A673 (cell line): ENCODE data around the gene R3HDM4. TPM values are rescaled to one million over a fixed set of nuclear protein-coding genes. Genes with fewer than 3 reads are reported as not detected.
A peak's percentile ranks its signal among the peaks of the same experiment; 100 is the strongest.

Experiments used
- BruUV-seq: library from RNA; stranded (reverse); fragments of 400-500 nt; replicated peaks from 2 replicates; lab custom pipeline; 2021; lab: Mats Ljungman, UMichigan
- CTCF ChIA-PET: fragments of 300-600 bp; sonication (Branson Sonifier 250); formaldehyde crosslinking; loops from one replicate; lab custom pipeline; 2022; ENCODE audit warnings: antibody characterized with exemption; lab: Charles Lee
- POLR2A ChIA-PET: fragments of 300-600 bp; sonication (Branson Sonifier 250); formaldehyde crosslinking; loops from one replicate; lab custom pipeline; 2022; ENCODE audit warnings: antibody characterized with exemption; ENCODE audit not compliant: low non-redundant PET; lab: Charles Lee
- DNase-seq: peaks from one replicate; pipeline ENCODE4 v3.0.0-alpha.2; 2015; ENCODE audit warnings: low spot score
- H3K27ac ChIP-seq: fragments of 200-600 bp; sonication (generic); 2 replicates; pipeline ENCODE4 v1.5.1; 2016; ENCODE audit warnings: mixed run types, low read depth, mild to moderate bottlenecking, mixed read lengths, antibody characterized with exemption, low read length; ENCODE audit not compliant: poor library complexity, severe bottlenecking
- H3K27me3 ChIP-seq: fragments of 200-600 bp; sonication (generic); replicated peaks from 2 replicates; pipeline ENCODE4 v1.6.1; 2017; ENCODE audit warnings: mixed run types, low read depth, mild to moderate bottlenecking, mixed read lengths, antibody characterized with exemption, low read length; ENCODE audit not compliant: insufficient read depth, poor library complexity
- H3K36me3 ChIP-seq: fragments of 200-600 bp; sonication (generic); 2 replicates; pipeline ENCODE4 v1.6.1; 2016; ENCODE audit warnings: mixed run types, mild to moderate bottlenecking, mixed read lengths, antibody characterized with exemption, low read length; ENCODE audit not compliant: insufficient read depth, poor library complexity, severe bottlenecking
- H3K4me1 ChIP-seq: fragments of 200-600 bp; sonication (generic); 2 replicates; pipeline ENCODE4 v1.6.1; 2017; ENCODE audit warnings: mixed run types, mild to moderate bottlenecking, mixed read lengths, antibody characterized with exemption, low read length; ENCODE audit not compliant: insufficient read depth, poor library complexity, severe bottlenecking
- H3K4me3 ChIP-seq: fragments of 200-600 bp; sonication (generic); 2 replicates; pipeline ENCODE4 v1.5.1; 2016; ENCODE audit warnings: low read depth, mixed run types, mild to moderate bottlenecking, mixed read lengths, low read length; ENCODE audit not compliant: poor library complexity, severe bottlenecking
- H3K9me3 ChIP-seq: fragments of 200-600 bp; sonication (generic); 2 replicates; pipeline ENCODE4 v1.6.1; 2016; ENCODE audit warnings: mixed run types, low read depth, mild to moderate bottlenecking, mixed read lengths, antibody characterized with exemption, low read length; ENCODE audit not compliant: poor library complexity, severe bottlenecking
- EZH2 ChIP-seq: fragments of 200-600 bp; sonication (generic); IDR thresholded peaks from 2 replicates; pipeline ENCODE4 v1.6.1; 2017; ENCODE audit warnings: borderline replicate concordance, low read depth, mild to moderate bottlenecking, mixed read lengths, antibody characterized with exemption, low read length; ENCODE audit not compliant: poor library complexity, severe bottlenecking
- intact Hi-C: fragments of 100-400 bp; cut with micrococcal nuclease; formaldehyde crosslinking; loops from one replicate; pipeline ENCODE4 v1.10.0; 2022; ENCODE audit not compliant: unreplicated experiment
- total RNA-seq: library from RNA; stranded (reverse); gene quantifications from 2 replicates; pipeline ENCODE4 v1.2.3, GENCODE V29; 2021
- TF ChIP-seq, protein P1 (sequence below): fragments of 300-800, 200-600 bp; sonication (generic); conservative IDR thresholded peaks from 2 replicates; pipeline ENCODE4 v1.5.1; 2017; ENCODE audit warnings: low read depth, mild to moderate bottlenecking, antibody characterized with exemption, low read length, moderate library complexity, mixed read lengths

The R3HDM4 gene
- total RNA-seq, 1 experiment from 2014 or later, result 39.3 TPM

DNA sequence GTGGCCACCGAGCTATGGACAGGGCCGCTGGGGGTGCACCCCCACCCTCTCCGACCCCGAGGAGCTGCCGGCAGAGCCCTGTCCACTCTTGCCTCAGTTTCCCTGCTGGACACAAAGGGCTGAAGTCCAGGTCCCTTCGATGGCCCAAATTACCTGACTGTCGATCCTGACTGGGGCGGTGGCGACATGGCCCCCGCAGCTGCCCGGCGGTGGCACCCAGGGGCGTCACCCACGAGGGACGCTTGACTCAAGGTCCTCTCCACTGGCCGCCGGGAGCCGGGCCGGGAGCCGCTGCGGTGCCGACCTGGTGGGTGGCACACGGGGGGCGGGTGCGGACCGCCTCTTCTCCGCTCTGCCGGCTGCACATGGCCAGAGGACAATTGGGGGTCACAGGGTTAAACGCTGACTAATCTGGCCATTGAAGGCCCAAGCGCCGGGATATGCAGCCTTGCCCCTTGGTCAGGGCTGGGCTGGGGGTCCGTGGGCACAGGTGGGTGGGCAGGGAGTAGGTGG is 29.2 kb upstream of the R3HDM4 start:
- Histone ChIP-seq H3K27me3 (no peaks in the 10 kb centered on the region), H3K36me3 (no peaks in the 10 kb centered on the region), H3K4me3 (no peak overlapping the region), H3K27ac (no peak overlapping the region), H3K4me1 (peaks cover 14% of the 10 kb centered on the region), H3K9me3 (no peaks in the 10 kb centered on the region)
- intact Hi-C loops, result no loop called here
- TF ChIP-seq EZH2, result no peak
- TF ChIP-seq, protein P1, sequence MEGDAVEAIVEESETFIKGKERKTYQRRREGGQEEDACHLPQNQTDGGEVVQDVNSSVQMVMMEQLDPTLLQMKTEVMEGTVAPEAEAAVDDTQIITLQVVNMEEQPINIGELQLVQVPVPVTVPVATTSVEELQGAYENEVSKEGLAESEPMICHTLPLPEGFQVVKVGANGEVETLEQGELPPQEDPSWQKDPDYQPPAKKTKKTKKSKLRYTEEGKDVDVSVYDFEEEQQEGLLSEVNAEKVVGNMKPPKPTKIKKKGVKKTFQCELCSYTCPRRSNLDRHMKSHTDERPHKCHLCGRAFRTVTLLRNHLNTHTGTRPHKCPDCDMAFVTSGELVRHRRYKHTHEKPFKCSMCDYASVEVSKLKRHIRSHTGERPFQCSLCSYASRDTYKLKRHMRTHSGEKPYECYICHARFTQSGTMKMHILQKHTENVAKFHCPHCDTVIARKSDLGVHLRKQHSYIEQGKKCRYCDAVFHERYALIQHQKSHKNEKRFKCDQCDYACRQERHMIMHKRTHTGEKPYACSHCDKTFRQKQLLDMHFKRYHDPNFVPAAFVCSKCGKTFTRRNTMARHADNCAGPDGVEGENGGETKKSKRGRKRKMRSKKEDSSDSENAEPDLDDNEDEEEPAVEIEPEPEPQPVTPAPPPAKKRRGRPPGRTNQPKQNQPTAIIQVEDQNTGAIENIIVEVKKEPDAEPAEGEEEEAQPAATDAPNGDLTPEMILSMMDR, result no peak
- ChIA-PET CTCF (no interaction called here), POLR2A (no interaction called here)
- no TSS peak for BruUV-seq
- no peak for DNase-seq

DNA sequence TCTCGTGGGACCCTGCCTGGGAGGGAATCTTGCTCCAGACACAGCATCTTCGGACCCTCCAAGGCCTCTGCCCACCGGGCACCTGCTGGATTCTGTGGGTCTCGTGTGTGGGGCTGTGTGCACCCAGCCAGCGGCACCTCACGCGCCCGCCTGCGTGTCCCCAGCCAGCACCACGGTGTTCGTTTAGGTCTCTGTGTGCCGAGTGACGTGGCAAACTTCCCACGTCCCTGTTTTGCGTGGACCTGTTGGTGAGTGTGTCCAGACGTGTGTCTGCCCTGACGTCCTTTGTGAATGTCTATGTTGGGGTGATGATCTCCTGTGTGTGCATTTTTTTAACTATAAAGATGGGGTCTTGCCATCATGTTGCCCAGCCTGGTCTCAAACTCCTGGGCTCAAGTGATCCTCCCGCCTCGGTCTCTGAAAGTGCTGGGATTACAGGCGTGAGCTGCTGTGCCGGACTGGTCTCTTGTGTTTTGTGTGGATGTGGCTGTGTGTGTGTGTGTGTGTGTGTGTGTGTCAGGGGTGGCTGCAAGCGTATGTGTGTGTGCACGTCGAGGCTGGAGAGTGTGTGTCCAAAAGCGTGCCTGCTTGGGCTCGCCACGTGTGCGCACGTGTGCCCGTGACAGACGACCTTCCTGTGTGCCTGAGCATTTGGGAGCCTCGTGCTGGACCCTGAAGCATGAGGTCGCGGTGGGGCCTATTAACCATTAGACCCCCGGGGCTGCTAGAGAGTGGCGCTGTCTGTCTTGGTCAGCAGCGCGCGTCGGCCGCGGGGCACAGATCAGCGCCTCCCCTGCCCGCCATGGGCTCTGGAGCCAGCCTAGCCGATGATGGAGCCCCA is 28.5 kb upstream of the R3HDM4 start:
- BruUV-seq, result no TSS peak
- POLR2A ChIA-PET, result no interaction called here
- CTCF ChIA-PET, result no interaction called here
- no peaks in the 10 kb centered on the region for H3K36me3 ChIP-seq
- H3K9me3 ChIP-seq, result no peaks in the 10 kb centered on the region
- H3K27ac ChIP-seq, result peak overlapping the region; percentile 41
- H3K4me1 ChIP-seq, result peaks cover 14% of the 10 kb centered on the region
- peak overlapping the region; percentile 35 for H3K4me3 ChIP-seq
- no peak for TF ChIP-seq EZH2
- TF ChIP-seq, protein P1, result no peak
- intact Hi-C loops, result no loop called here
- DNase-seq, result no peak
- no peaks in the 10 kb centered on the region for H3K27me3 ChIP-seq

DNA sequence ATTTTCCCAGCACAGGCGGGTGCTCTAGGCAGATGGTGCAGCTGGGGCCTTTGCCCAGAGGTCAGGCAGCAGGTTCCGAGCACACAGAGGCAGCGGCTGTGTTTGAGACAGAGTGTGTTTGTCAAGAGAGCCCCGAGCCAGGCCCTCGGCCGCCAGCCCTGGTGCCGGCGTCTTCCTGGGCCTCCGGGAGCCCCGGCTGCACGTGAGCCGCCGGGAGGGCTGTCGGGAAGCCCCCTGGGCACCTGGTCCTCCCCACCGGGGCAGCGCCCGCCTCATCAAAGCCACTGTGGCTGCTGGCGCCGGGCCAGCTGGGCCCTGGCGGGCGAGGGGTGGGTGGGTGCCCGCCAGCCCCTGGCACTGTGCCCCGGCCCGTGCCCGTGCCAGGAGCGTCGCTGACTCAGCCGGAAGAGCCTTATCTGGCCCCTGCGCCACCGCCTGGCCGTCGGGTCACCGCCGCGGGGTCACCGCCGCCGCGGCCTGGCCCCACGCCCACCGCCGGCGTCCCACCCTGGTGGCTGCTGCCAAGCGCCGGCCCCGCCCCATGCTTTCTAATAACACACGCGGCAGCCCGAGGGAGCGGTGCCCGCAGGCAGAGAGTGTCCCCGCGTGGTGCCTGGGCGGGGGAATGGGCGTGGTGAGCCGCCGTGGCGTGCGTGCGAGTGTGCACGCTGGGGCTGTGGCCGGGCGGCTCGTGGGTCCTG is 27.7 kb upstream of the R3HDM4 start:
- no peaks in the 10 kb centered on the region for H3K27me3 ChIP-seq
- CTCF ChIA-PET, result no interaction called here
- H3K9me3 ChIP-seq, result no peaks in the 10 kb centered on the region
- intact Hi-C loops, result no loop called here
- peaks cover 14% of the 10 kb centered on the region for H3K4me1 ChIP-seq
- no TSS peak for BruUV-seq
- peak; percentile 70 for DNase-seq
- no peaks in the 10 kb centered on the region for H3K36me3 ChIP-seq
- peak overlapping the region; percentile 41 for H3K27ac ChIP-seq
- TF ChIP-seq, protein P1, result no peak
- TF ChIP-seq EZH2, result no peak
- POLR2A ChIA-PET, result no interaction called here
- peak overlapping the region; percentile 35 for H3K4me3 ChIP-seq
